IMR-90 (cell line): ENCODE measurements around the gene PPM1H.

Source experiments
- CTCF ChIP-seq: conservative IDR thresholded peaks from 2 replicates; pipeline ENCODE4 v1.5.1; 2012; ENCODE audit warnings: mild to moderate bottlenecking, low read depth, low read length, improper control_type of control experiment
- ELK1 ChIP-seq: fragments of 150-350 bp; IDR thresholded peaks from 2 replicates; pipeline ENCODE4 v1.6.1; 2016; ENCODE audit warnings: low read depth, mild to moderate bottlenecking, low read length, moderate library complexity, borderline replicate concordance
- TF ChIP-seq, protein P1 (sequence below): fragments of 150-350 bp; IDR thresholded peaks from 2 replicates; pipeline ENCODE4 v1.6.1; 2017; ENCODE audit warnings: mild to moderate bottlenecking, antibody characterized with exemption, low read length, low read depth

GRCh38 chr12:62878211-62878610 lies 56.7 kb downstream of the PPM1H start:
- TF ChIP-seq CTCF (no peak), ELK1 (no peak)
- TF ChIP-seq, protein P1, sequence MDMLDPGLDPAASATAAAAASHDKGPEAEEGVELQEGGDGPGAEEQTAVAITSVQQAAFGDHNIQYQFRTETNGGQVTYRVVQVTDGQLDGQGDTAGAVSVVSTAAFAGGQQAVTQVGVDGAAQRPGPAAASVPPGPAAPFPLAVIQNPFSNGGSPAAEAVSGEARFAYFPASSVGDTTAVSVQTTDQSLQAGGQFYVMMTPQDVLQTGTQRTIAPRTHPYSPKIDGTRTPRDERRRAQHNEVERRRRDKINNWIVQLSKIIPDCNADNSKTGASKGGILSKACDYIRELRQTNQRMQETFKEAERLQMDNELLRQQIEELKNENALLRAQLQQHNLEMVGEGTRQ = no peak
